GM21786 (cell line): Measurements from ENCODE around the gene LHX5.

ENCODE experiments used
- ATAC-seq: cut with Tn5 transposase; IDR thresholded peaks from one replicate; pipeline ENCODE4 v1.9.1; 2021; ENCODE audit not compliant: unreplicated experiment

LHX5 gene

DNA sequence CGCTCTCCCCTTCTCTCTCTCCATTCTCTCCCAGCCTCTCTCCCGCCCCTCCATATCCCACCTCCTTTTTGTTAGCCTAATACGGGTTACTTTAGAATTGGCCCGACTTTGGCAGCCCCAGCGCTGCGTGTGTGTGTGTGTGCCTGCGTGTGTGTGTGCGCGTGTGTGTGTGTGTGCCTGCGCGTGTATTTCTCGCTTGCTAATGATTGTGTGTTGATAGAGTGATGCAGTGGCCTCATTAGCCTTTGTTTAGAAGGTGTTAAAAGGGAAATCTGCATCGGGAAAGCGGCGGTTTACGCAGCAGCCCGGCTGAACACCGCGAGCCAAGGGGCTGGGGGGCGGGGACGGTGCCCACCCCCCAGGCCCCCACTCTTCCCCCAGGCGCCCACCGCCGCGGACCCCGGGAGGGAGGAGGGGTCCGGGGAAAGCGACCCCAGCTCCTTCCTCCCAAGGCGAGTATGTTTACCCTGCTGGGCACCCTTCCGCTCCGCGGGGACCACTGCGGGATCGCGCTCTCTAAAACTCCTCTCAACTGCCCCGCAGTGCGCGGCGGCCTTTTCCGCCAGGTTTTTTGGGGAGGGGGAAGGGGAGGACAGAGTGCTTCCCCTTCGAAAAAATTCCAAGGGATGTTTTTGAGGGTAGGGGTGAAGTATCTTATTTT, 6.8 kb upstream of the LHX5 start:
- no peak for ATAC-seq

DNA sequence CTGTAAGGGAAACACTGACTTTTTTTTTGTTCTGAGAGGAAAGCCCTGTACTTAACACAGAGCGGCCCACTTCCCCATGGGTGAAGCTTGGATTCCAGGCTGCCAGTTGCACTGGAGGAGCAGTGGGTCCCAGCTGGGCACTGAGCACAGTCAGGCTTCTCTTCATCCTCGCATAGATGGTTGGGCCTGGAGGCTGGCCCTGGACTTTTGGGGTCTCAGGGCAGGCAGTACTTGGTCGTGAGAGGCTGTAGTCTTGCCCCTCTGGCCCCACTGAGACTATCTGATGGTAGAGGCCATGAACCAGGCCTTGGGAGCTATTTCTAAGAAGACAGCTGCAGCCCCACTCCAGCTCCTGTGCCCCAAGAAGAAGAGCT, 6.2 kb upstream of the LHX5 start:
- no peak for ATAC-seq

DNA sequence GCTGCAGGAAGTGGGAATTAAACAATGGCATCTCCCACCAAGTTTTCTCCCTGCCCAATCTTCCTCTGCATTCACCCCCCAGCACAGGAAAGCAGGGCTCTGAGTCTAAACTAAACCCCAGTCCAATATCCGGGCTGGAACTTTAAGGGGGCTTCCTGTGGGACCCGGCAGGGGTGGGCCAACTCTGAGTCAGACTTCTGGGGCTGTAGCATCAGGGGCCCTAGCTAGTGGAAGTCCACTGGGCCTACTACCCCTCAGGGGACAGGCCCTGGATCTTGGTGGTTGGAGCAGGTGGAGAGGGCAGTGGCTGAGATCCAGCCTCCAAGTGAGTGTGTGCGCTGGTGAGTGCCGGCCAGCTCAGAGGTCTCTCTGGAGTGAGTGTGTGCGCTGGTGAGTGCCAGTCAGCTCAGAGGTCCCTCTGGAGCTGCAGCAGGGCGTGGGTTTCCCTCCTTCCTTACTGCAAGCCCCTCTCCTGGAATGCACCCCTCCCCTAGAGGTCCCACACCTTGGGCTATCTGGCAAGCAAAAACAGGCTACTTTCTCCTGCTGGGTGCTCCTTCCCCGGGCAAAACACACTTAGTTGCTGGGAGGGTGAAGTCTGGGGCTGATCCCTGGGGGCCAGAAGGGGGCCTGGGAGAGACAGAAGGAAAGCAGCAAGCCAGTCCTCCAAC, 5.6 kb upstream of the LHX5 start:
- no peak for ATAC-seq

DNA sequence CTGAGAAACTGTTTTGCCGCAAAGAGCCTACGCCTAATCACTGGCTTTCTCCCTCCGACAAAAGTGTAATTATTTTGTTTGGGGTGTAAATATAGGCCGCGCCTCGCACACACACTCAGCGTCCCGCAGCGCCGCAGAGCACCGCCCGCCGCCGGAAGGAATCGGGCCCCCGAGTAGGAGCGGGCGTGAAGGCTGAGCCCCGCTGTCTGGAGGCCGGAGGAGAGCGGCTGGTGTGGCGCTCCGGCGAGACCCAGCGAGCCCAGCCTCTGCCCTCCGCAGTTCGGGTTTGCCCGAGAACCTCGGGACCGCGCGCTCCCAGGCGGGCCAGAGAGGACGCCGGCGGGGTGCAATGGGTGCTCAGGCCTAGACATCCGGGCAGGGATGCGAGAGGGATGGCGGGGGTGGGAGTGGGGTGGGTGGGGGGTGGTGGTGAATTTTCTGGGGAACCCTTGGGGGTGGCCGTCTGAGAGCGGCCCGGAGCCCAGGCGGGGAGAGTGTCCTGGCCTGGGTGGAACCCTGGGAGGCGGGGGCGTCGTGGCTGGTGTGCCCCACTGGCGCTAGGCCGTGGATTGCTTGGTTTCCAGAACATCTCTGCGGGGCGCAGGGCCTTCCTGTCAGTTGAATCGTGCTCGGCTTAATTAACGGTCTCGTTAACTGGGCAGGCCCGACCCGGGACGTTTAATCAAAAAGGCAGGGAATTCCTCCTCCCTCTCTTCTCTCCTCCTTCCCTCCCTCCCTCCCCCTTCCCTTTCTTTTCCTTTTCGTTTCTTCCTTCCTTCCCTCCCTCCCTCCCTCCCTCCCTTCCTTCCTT, 4.7 kb upstream of the LHX5 start:
- ATAC-seq, result no peak

DNA sequence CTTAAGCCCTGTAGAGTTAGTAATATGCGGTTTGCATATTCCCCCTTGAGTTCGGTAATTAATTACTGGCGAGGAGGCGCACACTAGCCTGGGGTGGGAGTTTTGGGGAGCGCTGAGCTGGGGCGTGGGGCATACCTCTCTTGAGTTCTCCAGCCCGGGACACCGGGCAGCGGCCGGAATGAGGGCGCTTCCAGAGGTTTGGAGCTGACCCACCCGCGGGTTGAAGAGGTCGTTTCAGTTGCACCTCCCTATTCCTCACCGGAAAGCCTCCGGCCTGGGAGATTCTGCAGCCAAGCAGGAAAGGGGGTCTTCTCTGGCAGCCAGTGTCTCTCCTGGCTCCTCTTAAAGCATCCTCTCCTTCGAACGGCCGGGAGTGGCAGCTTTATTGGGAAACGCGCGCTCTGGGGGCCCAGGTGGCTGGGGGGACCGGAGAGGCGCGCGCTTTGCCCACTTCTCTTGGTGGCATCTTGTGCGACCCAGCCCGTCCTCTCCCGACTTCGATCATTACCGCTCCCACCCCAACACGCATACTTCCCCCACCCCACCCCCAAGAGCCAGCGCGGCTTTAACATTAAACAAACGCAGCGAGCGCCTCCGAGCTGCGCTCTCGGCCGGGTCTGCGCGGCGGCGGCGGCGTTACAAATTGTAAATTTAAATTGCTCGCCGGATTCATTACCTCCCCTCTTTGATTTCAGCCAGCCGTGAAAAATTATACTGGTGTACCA, 3.9 kb upstream of the LHX5 start:
- ATAC-seq, result no peak

DNA sequence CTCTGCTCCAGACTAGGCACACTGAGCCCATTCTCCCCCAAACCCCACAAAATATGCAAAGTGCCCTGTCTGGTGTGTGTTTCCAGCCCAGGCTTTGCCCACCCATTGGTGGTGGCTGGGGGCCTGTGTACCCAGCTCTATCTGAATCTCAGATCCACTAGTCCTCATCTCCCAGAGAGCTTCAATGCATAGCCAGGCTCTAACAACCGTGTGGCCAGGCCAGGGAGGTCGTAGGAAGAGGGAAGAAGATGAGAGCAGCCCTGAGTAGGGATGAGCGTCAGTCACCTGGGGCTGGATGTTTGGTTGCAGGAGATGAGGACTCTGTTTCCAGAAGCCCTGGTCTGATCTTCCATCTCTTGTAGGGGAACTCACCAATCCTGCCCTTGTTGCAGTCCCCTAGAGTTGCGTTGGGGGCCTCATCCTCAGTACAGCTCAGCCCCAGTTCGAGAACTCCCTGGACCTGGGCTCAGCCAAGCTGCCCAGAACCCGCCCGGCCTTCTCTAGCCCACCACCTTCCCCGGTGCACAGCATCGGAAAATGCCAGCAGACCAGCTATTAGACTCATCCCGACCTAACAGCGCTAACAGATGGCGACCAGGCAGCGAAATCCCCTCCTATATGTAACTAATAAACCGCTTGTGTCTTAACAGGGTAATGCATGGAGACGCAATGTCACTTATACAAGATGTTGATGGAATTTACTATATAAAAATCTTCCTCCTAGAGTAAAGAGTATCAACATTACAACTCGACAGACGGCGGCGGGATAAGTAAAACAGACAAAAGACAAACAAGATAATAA, 3.2 kb upstream of the LHX5 start:
- ATAC-seq, result no peak

DNA sequence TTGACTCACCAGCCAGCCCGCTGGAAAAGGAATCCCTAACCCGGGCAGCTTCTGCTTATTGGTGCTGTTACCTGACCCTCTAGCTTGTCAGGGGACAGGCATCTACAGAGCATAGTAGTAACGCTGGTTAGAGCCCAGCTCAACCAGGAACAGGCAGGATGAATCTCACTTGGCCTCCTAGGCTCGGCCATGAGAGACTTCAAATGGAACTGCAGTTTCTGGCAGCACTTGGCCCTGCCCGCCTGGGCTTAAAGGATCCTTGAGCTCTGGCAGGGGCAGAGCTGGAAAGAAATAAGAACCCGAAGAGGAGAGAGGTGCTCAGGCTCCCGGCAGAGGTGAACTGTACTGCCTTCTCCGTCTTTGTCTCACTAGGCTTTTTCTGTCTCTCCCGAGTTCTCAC, 2.3 kb upstream of the LHX5 start:
- no peak for ATAC-seq

DNA sequence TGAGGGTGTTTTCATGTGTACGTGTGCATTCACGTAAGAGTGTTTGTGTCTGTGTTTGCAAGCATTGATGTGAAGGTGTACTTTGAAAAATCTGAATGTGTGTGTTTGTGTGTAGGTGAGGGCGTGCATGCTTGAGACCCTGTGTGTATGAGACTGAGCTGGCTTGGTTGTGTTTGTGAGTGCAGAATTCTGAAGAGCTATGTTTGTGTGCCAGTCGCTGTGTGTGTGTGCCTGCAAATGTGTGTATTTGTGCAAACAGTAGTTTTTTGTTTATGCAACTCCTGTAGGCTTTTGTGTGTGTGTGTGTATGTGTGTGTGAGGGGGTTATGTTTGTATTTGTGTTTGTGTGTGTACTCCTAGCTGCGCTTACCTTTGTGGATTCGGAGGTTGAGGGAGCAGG, 1.7 kb upstream of the LHX5 start:
- ATAC-seq, result no peak

DNA sequence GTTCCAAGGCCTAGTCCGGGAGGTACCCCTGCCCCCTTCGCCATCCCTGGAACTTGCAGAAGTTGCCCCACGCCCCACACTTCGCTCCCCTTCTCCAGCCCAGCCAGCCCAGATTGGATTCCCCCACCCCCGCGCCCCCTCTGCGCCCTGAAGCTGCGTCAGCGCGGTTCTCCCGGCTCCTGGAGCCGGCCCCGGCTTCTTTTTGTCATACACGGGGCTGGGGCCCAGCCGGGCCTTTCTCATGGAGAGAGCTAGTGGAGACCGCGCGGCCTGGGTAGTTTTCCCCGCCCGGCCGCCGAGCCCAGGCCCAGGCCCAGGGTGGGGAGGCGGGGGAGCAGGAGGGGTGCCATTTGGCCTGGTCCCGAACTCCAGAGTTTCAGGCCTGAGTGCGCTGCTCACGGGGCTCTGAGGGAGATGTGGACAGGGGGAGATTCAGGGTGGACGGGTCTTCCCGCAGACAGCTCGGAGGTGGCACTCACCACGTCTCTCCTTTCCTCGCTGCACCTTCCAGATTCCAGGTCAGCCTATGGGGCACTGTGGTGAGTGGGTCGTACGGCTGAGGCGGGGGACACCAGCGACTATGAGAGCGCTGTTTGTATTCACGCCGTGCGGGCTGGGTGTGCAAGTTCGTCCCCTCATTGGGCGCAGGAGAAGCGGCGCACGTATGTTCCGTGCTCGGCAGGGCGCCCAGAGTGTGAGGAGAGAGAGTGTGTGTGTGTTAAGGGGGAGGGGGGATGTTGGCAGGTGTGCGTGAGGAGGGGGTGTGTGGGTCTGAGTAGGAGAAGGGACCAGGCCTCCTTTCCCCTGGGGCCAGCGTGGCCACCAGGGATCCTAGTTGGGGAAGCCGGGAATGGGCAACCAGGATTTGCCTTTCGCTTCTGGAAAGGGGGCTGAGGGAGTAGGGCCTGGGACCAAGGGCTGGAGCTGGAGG, 785 bp upstream of the LHX5 start:
- ATAC-seq, result no peak

DNA sequence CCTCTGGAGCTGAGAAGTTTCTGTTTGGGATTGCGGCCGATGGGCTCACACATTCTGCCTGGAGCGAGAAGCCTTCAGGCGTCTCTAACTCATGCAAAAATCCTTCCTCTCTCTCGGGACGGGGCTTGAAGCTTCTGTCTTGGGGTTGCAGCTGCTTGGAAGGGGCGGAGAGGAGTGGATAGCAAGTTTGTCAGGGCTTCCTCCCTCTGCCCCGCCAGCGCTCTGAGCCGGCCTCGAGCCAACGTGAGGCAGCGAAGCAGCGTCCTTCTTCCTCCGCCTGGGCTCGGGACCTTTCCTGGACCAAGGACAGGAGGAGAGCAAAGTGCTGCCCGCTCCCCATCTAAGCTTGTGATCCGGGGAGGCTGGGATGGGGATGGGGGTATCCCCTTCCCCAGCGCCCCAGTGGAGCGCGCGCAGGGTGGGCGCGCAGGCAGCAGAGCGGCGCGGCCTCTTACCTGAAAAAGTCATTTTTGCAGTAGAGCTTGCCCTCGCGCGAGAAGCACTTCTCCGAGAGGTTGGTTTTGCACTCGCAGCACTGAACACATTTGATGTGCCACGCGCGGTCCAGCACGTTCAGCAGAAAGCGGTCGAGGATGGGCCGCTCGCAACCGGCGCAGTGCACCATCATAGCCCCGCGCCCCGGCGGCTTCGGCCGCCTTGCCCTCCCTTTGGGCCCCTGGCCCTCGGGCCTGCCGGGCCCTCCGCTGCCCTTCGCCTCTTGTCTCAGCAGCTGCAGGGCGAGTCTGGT, 626 bp downstream of the LHX5 start:
- no peak for ATAC-seq

DNA sequence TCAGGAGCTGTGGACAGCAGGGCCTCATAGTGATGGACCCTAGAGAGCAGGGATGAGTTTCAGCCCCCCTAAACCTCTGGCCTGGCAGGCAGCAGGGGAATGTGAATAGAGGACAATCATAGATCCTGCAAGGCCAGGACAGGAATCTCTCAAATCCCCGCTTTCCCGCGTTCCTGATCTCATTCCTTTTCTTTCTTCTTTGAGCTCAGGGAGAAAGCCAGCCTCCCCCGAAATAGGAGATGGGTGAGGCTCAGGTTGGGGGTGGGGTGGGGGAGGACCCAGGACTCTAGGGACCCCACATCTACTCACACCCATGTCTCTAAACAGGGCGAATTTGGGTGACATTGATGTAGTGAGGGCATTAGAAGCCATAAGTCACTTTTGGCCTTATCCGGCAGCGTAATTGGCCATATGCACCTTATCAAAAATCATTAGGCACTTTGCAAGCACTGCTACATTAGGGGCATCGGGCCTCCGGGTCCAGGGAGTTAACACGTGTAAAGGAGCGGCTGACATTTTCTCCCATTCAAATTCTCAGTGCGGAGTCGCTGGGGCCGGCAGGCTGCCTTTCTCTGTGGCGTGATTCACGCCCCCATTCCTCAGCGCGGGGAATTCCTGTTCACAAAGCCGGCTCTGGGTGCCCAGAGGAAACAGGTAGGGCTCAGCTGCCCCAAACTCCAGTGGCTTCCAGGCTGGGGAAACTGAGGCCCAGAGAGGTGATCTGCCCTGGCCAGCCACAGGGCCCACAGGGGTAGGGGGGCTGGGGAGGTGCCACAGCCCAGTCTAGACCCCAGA, 1.5 kb downstream of the LHX5 start:
- ATAC-seq, result no peak

DNA sequence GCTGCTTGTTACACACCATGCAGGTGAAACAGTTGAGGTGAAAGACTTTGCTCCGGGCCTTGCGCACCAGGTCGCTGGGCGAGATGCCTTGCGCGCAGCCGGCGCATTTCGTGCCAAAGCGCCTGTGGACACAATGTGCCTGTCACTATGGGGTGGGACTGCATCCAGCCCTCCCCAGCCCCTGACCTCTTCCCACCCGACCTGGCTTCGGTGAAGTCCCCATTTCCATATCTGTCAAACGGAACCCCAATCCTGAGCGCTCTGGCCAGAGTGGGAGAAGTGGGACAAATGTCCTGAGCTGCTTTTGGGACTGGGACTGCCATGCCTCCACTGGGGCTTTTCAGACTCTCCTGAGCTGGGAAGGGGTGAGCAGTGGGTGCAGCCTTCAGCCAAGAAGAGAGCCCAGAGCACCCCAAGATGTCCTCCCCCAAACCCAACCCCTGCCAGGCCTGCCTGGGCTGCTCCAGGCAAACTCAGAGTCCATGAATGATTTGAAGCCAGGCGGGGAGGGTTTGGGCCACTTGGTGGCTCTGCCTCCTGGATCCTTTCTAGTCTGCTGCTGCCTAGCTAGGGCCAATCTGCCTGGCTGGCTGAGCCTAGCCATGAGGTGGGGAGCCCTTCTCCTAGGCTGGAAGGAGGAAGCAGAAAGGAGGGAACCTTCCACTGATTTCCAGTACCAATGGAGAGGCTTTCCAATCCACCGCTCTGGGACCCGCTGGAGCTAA, 2.3 kb downstream of the LHX5 start:
- no peak for ATAC-seq

DNA sequence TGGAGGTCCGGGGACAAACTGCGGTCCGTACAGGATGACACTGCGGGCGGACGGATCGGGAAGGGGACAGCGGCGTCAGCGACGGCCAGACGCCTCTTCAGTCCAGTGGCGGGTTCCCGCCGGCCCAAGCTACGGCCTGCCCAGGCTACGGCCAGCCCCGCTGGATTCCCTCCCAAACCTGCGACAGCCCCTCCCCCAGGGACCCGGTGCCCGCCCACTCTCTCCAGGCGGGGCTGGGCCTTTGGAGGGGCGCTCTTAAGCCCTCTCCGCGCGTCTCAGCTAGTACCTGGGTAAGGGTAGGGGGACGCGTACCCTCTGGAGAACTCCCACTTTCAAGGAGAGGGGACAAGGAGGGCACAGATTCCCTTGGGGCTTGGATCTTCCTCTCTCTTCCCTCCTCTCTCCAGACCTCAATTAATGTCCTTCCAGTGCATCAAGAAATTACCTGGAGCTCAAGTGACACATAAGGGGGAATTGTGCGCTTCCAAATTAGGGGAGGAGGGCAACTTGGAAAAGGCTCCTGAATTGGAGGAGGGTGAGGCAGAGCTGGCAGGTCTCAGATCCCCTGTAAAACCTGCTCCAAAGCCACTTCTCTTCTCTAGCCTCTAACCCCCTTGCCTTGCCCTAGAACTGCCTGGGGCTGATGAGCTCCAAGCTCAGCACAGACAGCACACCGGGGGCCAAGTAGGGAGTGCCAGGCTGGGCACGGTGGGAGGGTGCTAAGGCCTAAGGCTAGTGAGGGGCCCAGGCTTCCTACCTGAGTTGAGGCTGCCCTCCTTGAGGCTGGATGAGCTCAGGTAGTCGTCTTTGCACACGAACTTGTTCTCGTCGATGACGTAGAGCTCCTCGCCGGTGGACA, 3.1 kb downstream of the LHX5 start:
- ATAC-seq, result no peak

DNA sequence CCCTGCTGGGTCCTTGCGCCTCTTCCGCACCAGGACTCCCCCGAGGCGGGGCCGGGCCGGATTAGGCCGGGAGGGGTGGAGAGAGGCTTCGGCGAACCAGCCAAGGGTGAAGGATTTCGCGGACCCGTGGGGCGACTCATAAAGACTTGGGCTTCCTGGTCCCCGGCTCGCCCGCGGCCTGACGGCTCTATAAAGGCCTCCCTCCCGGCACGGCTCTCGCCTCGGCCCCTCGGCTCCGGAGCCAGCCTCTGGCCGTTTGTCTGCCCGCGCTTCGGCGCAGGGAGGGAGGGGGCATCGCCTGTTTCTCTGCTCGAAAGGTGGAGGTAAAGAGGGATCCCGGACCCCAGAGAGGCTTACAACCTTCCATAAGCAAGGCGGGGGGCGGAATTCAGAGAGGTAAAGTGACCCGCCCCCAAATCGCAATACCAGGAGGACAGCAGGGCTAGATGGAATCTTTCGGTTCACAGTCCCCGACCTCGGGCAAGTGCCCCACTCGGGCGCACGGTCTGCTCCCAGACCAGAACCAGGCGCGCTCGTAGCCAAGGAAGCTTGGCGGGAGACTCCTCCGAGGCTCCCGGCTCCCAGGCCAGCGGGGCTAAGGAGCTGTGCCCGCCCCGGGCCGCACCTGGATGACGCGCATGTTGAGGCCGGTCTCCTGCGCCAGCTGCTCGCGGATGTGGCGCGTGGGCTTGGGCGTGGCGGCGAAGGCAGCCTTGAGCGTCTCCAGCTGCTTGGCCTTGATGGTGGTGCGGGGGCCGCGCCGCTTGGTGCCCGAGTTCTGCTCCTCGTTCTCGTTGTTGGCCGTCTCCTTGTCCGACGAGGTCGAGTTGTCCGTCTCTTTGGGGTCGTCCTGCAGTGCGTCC, 3.9 kb downstream of the LHX5 start:
- no peak for ATAC-seq

DNA sequence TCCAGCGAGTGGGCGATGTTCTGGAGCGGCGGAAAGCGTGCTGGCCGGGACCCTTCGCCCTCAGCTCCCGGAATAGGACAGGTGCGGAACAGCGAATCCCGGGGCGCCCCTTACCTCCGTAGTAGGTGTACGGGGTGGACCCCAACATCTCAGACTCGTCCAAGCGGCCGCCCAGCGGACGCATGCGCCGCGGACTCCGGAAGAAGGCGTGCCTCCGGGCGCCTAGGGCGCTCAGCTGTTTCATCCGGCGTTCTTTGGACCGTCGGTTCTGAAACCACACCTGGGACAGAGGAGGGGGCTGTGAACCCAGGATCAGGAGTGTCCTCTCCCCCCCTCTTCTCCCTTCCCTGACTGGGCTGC, 4.5 kb downstream of the LHX5 start:
- no peak for ATAC-seq
